Measurements from ENCODE around the gene IER5.

GRCh38 chr1:181122222-181122621 is 33.7 kb downstream of the IER5 start:
- TF ChIP-seq CTCF (tag by site-specific recombination; IDR thresholded peaks at IDR 0.05) (no peak), HOXD13 (CRISPR knock-in tag; IDR thresholded peaks at IDR 0.05; ENCODE audit: borderline replicate concordance) (no peak), ZNF18 (tag by site-specific recombination; IDR thresholded peaks at IDR 0.05) (no peak)

Measured in HEK293 (cell line).